ENCODE data around the gene MAP3K9. TPM values are rescaled to one million over a fixed set of nuclear protein-coding genes. Genes with fewer than 3 reads are reported as not detected.
A peak's percentile ranks its signal among the peaks of the same experiment; 100 is the strongest.

The MAP3K9 gene
- total RNA-seq, 1 donor from 2014 or later = 4.2 TPM

- Mint-ChIP-seq H3K4me3 (no peak overlapping the region), H3K36me3 (ENCODE audit: low read depth) (no peaks in the 10 kb centered on the region), H3K27ac (peak overlapping the region; percentile 34)
Observed at GRCh38 chr14:70808416-70809224, 693 bp downstream of the MAP3K9 start.

GRCh38 chr14:70807898-70808415 lies 1.4 kb downstream of the MAP3K9 start:
- H3K9me3 Mint-ChIP-seq = no peaks in the 10 kb centered on the region
- DNase-seq = peak; percentile 88
- H3K27me3 Mint-ChIP-seq = peaks cover 4% of the 10 kb centered on the region
- intact Hi-C loops (cut with micrococcal nuclease) = loop anchor here (5.0 kb wide), 3 partner anchors 151 to 206 kb away; partner anchors contain the start of genes MED6 and TTC9
- H3K4me3 Mint-ChIP-seq = no peak overlapping the region
- H3K36me3 Mint-ChIP-seq (ENCODE audit: low read depth) = no peaks in the 10 kb centered on the region
- H3K4me1 Mint-ChIP-seq = peaks cover 3% of the 10 kb centered on the region
- peak overlapping the region; percentile 34 for H3K27ac Mint-ChIP-seq

More at GRCh38 chr14:70808416-70809224, 693 bp downstream of the MAP3K9 start:
- peak; percentile 85 for DNase-seq
- H3K9me3 Mint-ChIP-seq = no peaks in the 10 kb centered on the region
- peaks cover 4% of the 10 kb centered on the region for H3K27me3 Mint-ChIP-seq
- peaks cover 6% of the 10 kb centered on the region for H3K4me1 Mint-ChIP-seq
- intact Hi-C loops (cut with micrococcal nuclease) = loop anchor here (1.0 to 5.0 kb wide), 5 partner anchors 9 to 206 kb away; partner anchors contain the start of genes MED6 and TTC9

GRCh38 chr14:70804556-70805162 lies 4.7 kb downstream of the MAP3K9 start:
- Mint-ChIP-seq H3K4me1 (peaks cover 3% of the 10 kb centered on the region), H3K36me3 (ENCODE audit: low read depth) (peaks cover 7% of the 10 kb centered on the region), H3K27me3 (peaks cover 4% of the 10 kb centered on the region), H3K9me3 (no peaks in the 10 kb centered on the region), H3K27ac (no peak overlapping the region), H3K4me3 (no peak overlapping the region)
- DNase-seq = no peak
- intact Hi-C loops (cut with micrococcal nuclease) = loop anchor here (5.0 kb wide), 3 partner anchors 147 to 202 kb away; partner anchors contain the start of genes MED6 and TTC9

- H3K4me1 Mint-ChIP-seq = peaks cover 3% of the 10 kb centered on the region
- peaks cover 4% of the 10 kb centered on the region for H3K27me3 Mint-ChIP-seq
- H3K4me3 Mint-ChIP-seq = no peak overlapping the region
- DNase-seq = no peak
- H3K27ac Mint-ChIP-seq = no peak overlapping the region
- peaks cover 7% of the 10 kb centered on the region for H3K36me3 Mint-ChIP-seq (ENCODE audit: low read depth)
- H3K9me3 Mint-ChIP-seq = no peaks in the 10 kb centered on the region
- intact Hi-C loops (cut with micrococcal nuclease) = no loop called here
Observed at GRCh38 chr14:70803321-70804310, 5.7 kb downstream of the MAP3K9 start.

DNA sequence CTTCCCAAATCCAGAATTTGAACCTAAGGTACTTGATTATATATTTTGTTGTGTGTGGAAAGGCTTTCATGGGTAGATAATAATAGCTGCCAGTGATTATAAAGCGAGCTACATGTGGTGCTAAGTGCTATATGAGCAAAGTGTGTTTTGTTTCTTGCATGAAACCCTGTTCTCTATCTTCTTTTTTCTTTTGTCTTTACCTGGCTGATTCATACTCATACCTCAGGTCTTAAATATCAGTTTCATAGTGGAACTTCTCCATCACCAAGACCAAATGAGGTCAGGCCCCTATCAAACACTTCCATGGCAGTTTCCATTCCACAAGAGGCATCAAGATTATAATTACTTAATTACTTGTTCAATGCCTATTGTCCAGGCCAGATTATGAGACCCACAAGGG lies 6.9 kb downstream of the MAP3K9 start:
- no peaks in the 10 kb centered on the region for H3K4me1 Mint-ChIP-seq
- no peak for DNase-seq
- H3K9me3 Mint-ChIP-seq = no peaks in the 10 kb centered on the region
- intact Hi-C loops (cut with micrococcal nuclease) = no loop called here
- peaks cover 4% of the 10 kb centered on the region for H3K27me3 Mint-ChIP-seq
- no peak overlapping the region for H3K4me3 Mint-ChIP-seq
- no peak overlapping the region for H3K27ac Mint-ChIP-seq
- peaks cover 7% of the 10 kb centered on the region for H3K36me3 Mint-ChIP-seq (ENCODE audit: low read depth)

DNA sequence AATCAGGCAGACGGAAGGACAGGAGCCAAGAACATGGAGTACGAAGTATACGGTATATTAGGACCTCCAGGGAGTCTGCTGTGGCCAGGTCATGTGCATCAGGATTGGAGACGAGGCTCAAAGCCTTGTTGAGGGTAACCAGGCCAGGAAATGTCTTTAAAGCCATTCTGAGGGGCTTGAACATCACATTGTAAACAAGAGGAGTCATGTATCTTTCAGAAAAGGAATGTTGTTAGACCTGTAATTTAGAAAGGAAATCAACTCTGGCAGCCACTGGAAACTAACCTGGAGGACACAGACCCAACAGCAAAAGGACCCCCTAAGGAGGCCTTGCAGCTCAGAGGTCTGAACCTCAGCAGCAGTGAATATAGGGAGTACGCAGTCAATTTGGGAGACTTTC lies 7.5 kb downstream of the MAP3K9 start:
- Mint-ChIP-seq H3K4me1 (no peaks in the 10 kb centered on the region), H3K27ac (no peak overlapping the region), H3K27me3 (peaks cover 3% of the 10 kb centered on the region), H3K4me3 (no peak overlapping the region), H3K9me3 (no peaks in the 10 kb centered on the region), H3K36me3 (ENCODE audit: low read depth) (peaks cover 9% of the 10 kb centered on the region)
- DNase-seq = no peak
- intact Hi-C loops (cut with micrococcal nuclease) = no loop called here

DNA sequence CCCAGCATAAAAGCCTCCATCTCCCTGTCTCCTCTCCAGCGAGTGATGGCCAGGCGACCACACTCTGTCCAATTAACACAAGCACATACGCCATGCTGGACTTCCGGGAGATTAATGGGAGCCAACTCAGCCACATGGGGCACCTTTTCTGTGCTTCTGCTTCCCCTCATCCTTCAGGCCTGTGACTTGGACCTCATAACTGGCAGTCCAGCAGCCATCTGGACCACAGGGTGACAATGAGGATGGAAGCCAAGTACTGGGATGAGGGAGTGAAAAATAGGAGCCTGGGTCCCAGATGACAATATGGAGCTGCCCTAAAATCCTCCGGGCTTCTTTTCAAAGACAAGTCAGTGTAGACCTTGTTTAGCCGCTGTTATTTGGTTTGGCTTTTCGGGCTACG lies 12.8 kb downstream of the MAP3K9 start:
- no peak for DNase-seq
- intact Hi-C loops (cut with micrococcal nuclease) = no loop called here
- no peaks in the 10 kb centered on the region for H3K4me1 Mint-ChIP-seq
- H3K9me3 Mint-ChIP-seq = no peaks in the 10 kb centered on the region
- no peak overlapping the region for H3K27ac Mint-ChIP-seq
- H3K4me3 Mint-ChIP-seq = no peak overlapping the region
- H3K36me3 Mint-ChIP-seq (ENCODE audit: low read depth) = peaks cover 9% of the 10 kb centered on the region
- no peaks in the 10 kb centered on the region for H3K27me3 Mint-ChIP-seq

- Mint-ChIP-seq H3K4me3 (no peak overlapping the region), H3K27me3 (no peaks in the 10 kb centered on the region), H3K36me3 (ENCODE audit: low read depth) (peaks cover 2% of the 10 kb centered on the region), H3K9me3 (no peaks in the 10 kb centered on the region), H3K27ac (no peak overlapping the region), H3K4me1 (no peaks in the 10 kb centered on the region)
- no peak for DNase-seq
- intact Hi-C loops (cut with micrococcal nuclease) = no loop called here
Observed at GRCh38 chr14:70794294-70794693, 15.0 kb downstream of the MAP3K9 start.

DNA sequence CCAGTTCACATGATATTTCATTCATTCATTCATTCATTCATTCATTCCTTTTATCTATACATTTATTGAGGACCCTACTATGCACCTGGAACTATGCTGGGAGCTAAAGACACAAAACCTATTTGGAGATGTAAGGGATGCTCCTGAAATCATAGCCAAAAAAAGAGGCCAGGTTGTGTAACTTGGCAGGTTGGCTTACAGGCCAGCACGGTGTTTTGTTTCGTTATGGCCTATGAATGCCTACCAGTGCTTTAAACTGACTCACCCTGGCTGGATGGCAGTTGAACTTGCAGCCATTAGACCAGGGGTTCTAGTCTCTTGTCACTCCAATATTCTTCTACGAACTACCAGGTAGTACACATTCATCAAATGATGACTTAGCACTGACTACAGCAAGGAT lies 15.7 kb downstream of the MAP3K9 start:
- no peaks in the 10 kb centered on the region for H3K9me3 Mint-ChIP-seq
- H3K27me3 Mint-ChIP-seq = no peaks in the 10 kb centered on the region

GRCh38 chr14:70792939-70793338 lies 16.4 kb downstream of the MAP3K9 start:
- Mint-ChIP-seq H3K9me3 (no peaks in the 10 kb centered on the region), H3K4me3 (no peak overlapping the region), H3K27me3 (no peaks in the 10 kb centered on the region), H3K36me3 (ENCODE audit: low read depth) (peaks cover 2% of the 10 kb centered on the region), H3K4me1 (no peaks in the 10 kb centered on the region), H3K27ac (no peak overlapping the region)
- intact Hi-C loops (cut with micrococcal nuclease) = no loop called here
- no peak for DNase-seq

More for the DNA sequence above, 15.7 kb downstream of the MAP3K9 start:
- Mint-ChIP-seq H3K27ac (no peak overlapping the region), H3K4me3 (no peak overlapping the region), H3K36me3 (ENCODE audit: low read depth) (peaks cover 2% of the 10 kb centered on the region), H3K4me1 (no peaks in the 10 kb centered on the region)
- DNase-seq = no peak
- intact Hi-C loops (cut with micrococcal nuclease) = no loop called here

DNA sequence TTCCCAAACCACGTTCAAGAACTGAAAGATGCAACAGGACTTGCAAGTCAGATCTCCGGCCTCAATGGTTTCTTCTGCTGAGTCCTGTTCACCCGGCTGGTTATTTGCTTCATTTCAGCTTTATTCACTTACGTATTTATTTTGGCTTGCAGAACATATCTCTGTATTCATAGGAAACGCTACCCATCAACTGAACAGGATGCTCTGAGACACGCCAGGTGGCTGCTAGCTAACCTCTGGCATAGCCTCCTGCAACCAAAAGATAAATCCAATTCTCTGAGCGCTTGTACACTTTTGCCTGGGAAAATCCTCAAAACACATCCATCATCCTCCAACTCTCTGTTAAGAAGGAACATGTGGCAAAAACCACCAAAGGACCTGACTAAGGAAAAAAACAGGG lies 17.3 kb downstream of the MAP3K9 start:
- no peak overlapping the region for H3K4me3 Mint-ChIP-seq
- H3K9me3 Mint-ChIP-seq = no peaks in the 10 kb centered on the region
- no peak for DNase-seq
- H3K27ac Mint-ChIP-seq = no peak overlapping the region
- intact Hi-C loops (cut with micrococcal nuclease) = no loop called here
- H3K27me3 Mint-ChIP-seq = no peaks in the 10 kb centered on the region
- H3K36me3 Mint-ChIP-seq (ENCODE audit: low read depth) = peaks cover under 1% of the 10 kb centered on the region
- no peaks in the 10 kb centered on the region for H3K4me1 Mint-ChIP-seq

DNA sequence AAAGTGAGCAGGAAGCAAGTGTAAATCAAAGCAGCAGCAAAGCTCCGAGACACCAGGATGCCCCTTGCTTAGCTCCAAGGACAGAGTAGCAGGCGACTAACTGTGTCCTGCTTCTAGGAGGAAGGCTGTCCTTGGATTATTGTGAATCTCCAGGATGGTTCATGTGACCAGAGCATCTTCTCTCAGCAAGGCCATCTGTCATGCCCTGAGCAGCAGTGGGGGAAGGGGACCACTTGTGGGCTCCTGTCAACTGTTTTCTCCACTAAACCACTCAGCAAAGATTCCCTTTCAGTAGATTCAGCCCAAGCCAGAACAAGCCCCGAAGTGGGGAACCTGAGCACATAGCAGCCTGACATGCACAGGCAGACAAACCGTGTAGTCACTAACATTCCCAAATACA lies 19.4 kb downstream of the MAP3K9 start:
- intact Hi-C loops (cut with micrococcal nuclease) = no loop called here
- Mint-ChIP-seq H3K9me3 (no peaks in the 10 kb centered on the region), H3K27ac (no peak overlapping the region), H3K36me3 (ENCODE audit: low read depth) (no peaks in the 10 kb centered on the region), H3K4me3 (no peak overlapping the region), H3K4me1 (no peaks in the 10 kb centered on the region), H3K27me3 (no peaks in the 10 kb centered on the region)
- no peak for DNase-seq

DNA sequence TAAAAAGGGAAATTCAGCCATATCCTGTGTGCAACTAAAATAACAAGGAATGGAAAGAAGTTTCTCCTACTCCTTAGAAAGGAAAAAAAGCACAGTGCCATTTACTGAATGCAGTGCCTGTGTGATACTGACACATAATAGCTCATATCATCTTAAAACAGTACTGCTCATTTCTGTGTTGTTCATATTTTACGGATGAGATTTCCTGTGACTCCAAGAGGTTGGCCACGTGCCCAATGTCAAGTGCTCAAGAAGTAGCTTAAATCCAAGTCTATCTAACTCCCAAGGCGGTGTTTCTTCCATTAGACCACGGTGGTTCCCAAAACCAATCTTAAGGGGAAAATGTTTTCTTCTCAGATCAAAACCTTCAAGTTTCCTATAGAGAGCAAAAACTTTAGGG lies 20.0 kb downstream of the MAP3K9 start:
- H3K27ac Mint-ChIP-seq = no peak overlapping the region
- no peak overlapping the region for H3K4me3 Mint-ChIP-seq
- H3K9me3 Mint-ChIP-seq = no peaks in the 10 kb centered on the region
- no peaks in the 10 kb centered on the region for H3K27me3 Mint-ChIP-seq
- DNase-seq = no peak
- H3K36me3 Mint-ChIP-seq (ENCODE audit: low read depth) = no peaks in the 10 kb centered on the region
- no peaks in the 10 kb centered on the region for H3K4me1 Mint-ChIP-seq
- intact Hi-C loops (cut with micrococcal nuclease) = no loop called here

All from activated CD4-positive, alpha-beta T cell treated with anti-CD3 and anti-CD28 coated beads, Interleukin-2, amount 10 ng/mL, durations not matched to agents 24 days and 14 days (primary cell).